ENCODE measurements around the gene LDLRAD3.

DNA sequence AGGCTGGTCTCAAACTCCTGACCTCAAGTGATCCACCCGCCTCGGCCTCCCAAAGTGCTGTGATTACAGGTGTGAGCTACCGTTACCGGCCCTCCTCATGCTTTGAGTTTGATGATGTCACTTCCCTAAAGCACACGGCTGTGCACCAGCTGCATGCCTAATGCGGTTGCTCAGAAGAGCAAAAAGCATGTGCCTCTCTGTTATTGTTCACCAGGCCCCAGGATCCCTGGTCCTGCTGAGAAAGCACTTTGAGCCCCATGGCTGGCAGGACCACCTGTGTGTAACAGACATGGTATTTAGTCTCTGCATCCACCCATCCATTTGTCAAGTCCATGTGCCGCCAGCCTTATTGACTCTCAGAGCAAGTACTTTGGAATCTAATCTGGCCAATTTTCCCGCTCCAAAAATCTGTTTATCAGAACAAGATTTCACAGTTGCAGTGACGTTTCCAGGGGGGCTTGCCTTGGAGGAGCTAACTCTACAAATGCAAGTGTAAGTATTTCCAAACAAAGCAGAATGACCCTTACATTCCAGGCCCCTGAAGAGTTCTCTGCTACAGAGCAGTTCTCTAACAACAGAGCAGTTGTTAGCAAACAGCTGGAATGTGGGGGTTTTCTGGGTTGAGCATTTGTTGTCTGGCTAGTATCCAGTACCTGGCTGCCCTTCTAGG is 89.4 kb downstream of the LDLRAD3 start:
- no peak for TF ChIP-seq CTCF (IDR thresholded peaks at IDR 0.05; ENCODE audit: borderline replicate concordance, extremely low read depth, low read length, poor library complexity, severe bottlenecking)
- TF ChIP-seq EZH2 (IDR thresholded peaks at IDR 0.05; ENCODE audit: borderline replicate concordance, low read depth, low read length, severe bottlenecking) = no peak

Measured in DND-41 (cell line).